SK-N-SH (cell line): ENCODE results near the gene EPHA6. TPM values are rescaled to one million over a fixed set of nuclear protein-coding genes. Genes with fewer than 3 reads are reported as not detected.

ENCODE experiments used
- CTCF ChIA-PET: fragments of 300-600, 350-600 bp; formaldehyde crosslinking; extraction: SDS; loops from one replicate; lab custom pipeline; 2021; lab: Yijun Ruan, JAX
- POLR2A ChIA-PET: fragments of 350-600 bp; sonication (Branson Sonifier 250); formaldehyde crosslinking; extraction: SDS; loops from one replicate; lab custom pipeline; 2020; ENCODE audit warnings: antibody characterized with exemption, inconsistent platforms; lab: Yijun Ruan, JAX
- DNase-seq: peaks from one replicate; pipeline ENCODE4 v3.0.0; 2012
- H2AFZ ChIP-seq: fragments of 200-600 bp; sonication (generic); 2 replicates; pipeline ENCODE4 v1.8.1; 2016; ENCODE audit warnings: antibody characterized with exemption, mild to moderate bottlenecking, low read depth
- H3F3A ChIP-seq: fragments of 200-600 bp; sonication (generic); replicated peaks from 2 replicates; pipeline ENCODE3; 2016; ENCODE audit warnings: antibody characterized with exemption, mild to moderate bottlenecking; ENCODE audit not compliant: insufficient read depth
- H3K27ac ChIP-seq, 2 experiments: fragments of 200-500 bp in 1 of 2; fragments of 200-600 bp in 1 of 2; sonication (Bioruptor generic) in 1 of 2; sonication (generic), shearing (Covaris generic) in 1 of 2; 2 replicates each; pipeline versions ENCODE4 v1.5.1 to v1.6.1; 2014 to 2016; ENCODE audit warnings: low read depth in 2 of 2, inconsistent platforms in 1 of 2, low read length in 1 of 2, mild to moderate bottlenecking in 1 of 2, mixed read lengths in 1 of 2
- H3K27me3 ChIP-seq: fragments of 200-600 bp; sonication (generic), shearing (Covaris generic); 2 replicates; pipeline ENCODE4 v1.6.1; 2016; ENCODE audit warnings: mixed run types; ENCODE audit not compliant: insufficient read depth
- H3K36me3 ChIP-seq, 2 experiments: fragments of 200-500 bp in 1 of 2; fragments of 200-600 bp in 1 of 2; sonication (Bioruptor generic) in 1 of 2; sonication (generic) in 1 of 2; replicated peaks in 1 of 2; 2 replicates each; pipeline versions ENCODE3 to v1.5.1; 2014 to 2016; ENCODE audit warnings: low read length in 1 of 2, mild to moderate bottlenecking in 1 of 2; ENCODE audit not compliant: insufficient read depth in 2 of 2, control insufficient read depth in 1 of 2
- H3K4me1 ChIP-seq, 2 experiments: fragments of 200-500 bp in 1 of 2; fragments of 200-600 bp in 1 of 2; sonication (Bioruptor generic) in 1 of 2; sonication (generic), shearing (Covaris generic) in 1 of 2; 2 replicates each; pipeline versions ENCODE4 v1.5.1 to v1.6.1; 2014 to 2016; ENCODE audit warnings: low read depth in 1 of 2, low read length in 1 of 2, mixed run types in 1 of 2; ENCODE audit not compliant: insufficient read depth in 2 of 2, control insufficient read depth in 1 of 2
- H3K4me2 ChIP-seq: fragments of 200-600 bp; sonication (generic), shearing (Covaris generic); 2 replicates; pipeline ENCODE4 v1.6.1; 2017; ENCODE audit warnings: mixed run types
- H3K4me3 ChIP-seq, 2 experiments: fragments of 200-500 bp in 1 of 2; fragments of 200-600 bp in 1 of 2; sonication (Bioruptor generic) in 1 of 2; sonication (generic), shearing (Covaris generic) in 1 of 2; 2 replicates each; pipeline versions ENCODE4 v1.5.1 to v1.8.1; 2014 to 2016; ENCODE audit warnings: low read depth in 2 of 2, inconsistent platforms in 1 of 2, low read length in 1 of 2, mild to moderate bottlenecking in 1 of 2, mixed read lengths in 1 of 2, moderate library complexity in 1 of 2
- H3K79me2 ChIP-seq: fragments of 200-600 bp; sonication (generic); 2 replicates; pipeline ENCODE4 v1.8.1; 2017; ENCODE audit warnings: mild to moderate bottlenecking; ENCODE audit not compliant: insufficient read depth
- H3K9ac ChIP-seq: fragments of 200-600 bp; sonication (generic); 2 replicates; pipeline ENCODE4 v1.6.1; 2017; ENCODE audit warnings: mixed run types
- H3K9me2 ChIP-seq: fragments of 200-600 bp; sonication (generic); 2 replicates; pipeline ENCODE4 v1.6.1; 2017; ENCODE audit warnings: mixed run types
- H3K9me3 ChIP-seq: fragments of 200-600 bp; sonication (generic); 2 replicates; pipeline ENCODE4 v1.6.1; 2017; ENCODE audit warnings: mixed run types, mild to moderate bottlenecking, moderate library complexity
- H4K20me1 ChIP-seq: fragments of 200-600 bp; sonication (generic); 2 replicates; pipeline ENCODE4 v1.6.1; 2017; ENCODE audit warnings: mild to moderate bottlenecking, mixed run types; ENCODE audit not compliant: insufficient read depth
- EP300 ChIP-seq, 2 experiments: IDR thresholded peaks; 2 replicates each; pipeline versions ENCODE4 v1.4.0 to v1.6.1; 2012; ENCODE audit warnings: borderline replicate concordance in 1 of 2, low read depth in 1 of 2, low read length in 1 of 2
- EZH2phosphoT487 ChIP-seq: fragments of 200-600 bp; sonication (generic); IDR thresholded peaks from 2 replicates; pipeline ENCODE4 v1.6.1; 2017; ENCODE audit warnings: low read depth, mixed run types, mild to moderate bottlenecking, antibody characterized with exemption, moderate library complexity, borderline replicate concordance
- FOSL2 ChIP-seq: IDR thresholded peaks from 2 replicates; pipeline ENCODE4 v1.4.0; 2012; ENCODE audit warnings: low read depth, mild to moderate bottlenecking, moderate library complexity, borderline replicate concordance
- GABPA ChIP-seq: IDR thresholded peaks from 2 replicates; pipeline ENCODE4 v1.4.0; 2012; ENCODE audit warnings: low read depth, mild to moderate bottlenecking
- GATA2 ChIP-seq: sonication (generic); formaldehyde crosslinking; IDR thresholded peaks from 2 replicates; pipeline ENCODE4 v1.5.0; 2020; ENCODE audit warnings: mild to moderate bottlenecking, missing genetic modification reagents
- MXI1 ChIP-seq: IDR thresholded peaks from 2 replicates; pipeline ENCODE4 v1.6.1; 2012; ENCODE audit warnings: mild to moderate bottlenecking, low read depth, low read length, improper control_type of control experiment
- NFIC ChIP-seq: IDR thresholded peaks from 2 replicates; pipeline ENCODE4 v1.4.0; 2012; ENCODE audit warnings: borderline replicate concordance
- NRF1 ChIP-seq: IDR thresholded peaks from 2 replicates; pipeline ENCODE4 v1.6.1; 2012; ENCODE audit warnings: low read depth, mild to moderate bottlenecking, low read length
- PBX3 ChIP-seq: IDR thresholded peaks from 2 replicates; pipeline ENCODE4; 2012
- RAD21 ChIP-seq: IDR thresholded peaks from 2 replicates; pipeline ENCODE4 v1.6.1; 2012; ENCODE audit warnings: mild to moderate bottlenecking, low read length
- RCOR1 ChIP-seq: fragments of 150-350 bp; IDR thresholded peaks from 2 replicates; pipeline ENCODE4 v1.6.1; 2017; ENCODE audit warnings: antibody characterized with exemption, low read length
- RFX5 ChIP-seq: IDR thresholded peaks from 2 replicates; pipeline ENCODE4 v1.6.1; 2012; ENCODE audit warnings: mild to moderate bottlenecking, improper control_type of control experiment, low read length
- SMC3 ChIP-seq: IDR thresholded peaks from 2 replicates; pipeline ENCODE4 v1.6.1; 2012; ENCODE audit warnings: low read depth, low read length, improper control_type of control experiment
- TCF12 ChIP-seq: IDR thresholded peaks from 2 replicates; pipeline ENCODE4 v1.4.0; 2012
- USF1 ChIP-seq: IDR thresholded peaks from 2 replicates; pipeline ENCODE4 v1.4.0; 2012; ENCODE audit warnings: low read depth, borderline replicate concordance
- USF2 ChIP-seq: fragments of 150-350 bp; IDR thresholded peaks from 2 replicates; pipeline ENCODE4 v1.6.1; 2017; ENCODE audit warnings: antibody characterized with exemption, low read length, low read depth, borderline replicate concordance
- ZBTB33 ChIP-seq: IDR thresholded peaks from 2 replicates; pipeline ENCODE4 v1.4.0; 2012; ENCODE audit warnings: low read depth, borderline replicate concordance
- WGBS: methylation state at CpG from one replicate; pipeline ENCODE4 v1.1.6; 2017; ENCODE audit warnings: low lambda C conversion rate; 5-methylcytosine and 5-hydroxymethylcytosine counted together
- polyA plus RNA-seq, 3 experiments: library from polyadenylated mRNA; depleted of rRNA; stranded (reverse); fragments of >200 nt; gene quantifications; 2 replicates each; pipeline ENCODE4 v1.2.3, GENCODE V29; 2012
- TF ChIP-seq, protein P1 (sequence below): IDR thresholded peaks from 2 replicates; pipeline ENCODE4 v1.4.0; 2012; ENCODE audit warnings: low read depth

The EPHA6 gene
- polyA plus RNA-seq, 1 of the 3 experiments (the other 2 are of a cell fraction): not detected

DNA sequence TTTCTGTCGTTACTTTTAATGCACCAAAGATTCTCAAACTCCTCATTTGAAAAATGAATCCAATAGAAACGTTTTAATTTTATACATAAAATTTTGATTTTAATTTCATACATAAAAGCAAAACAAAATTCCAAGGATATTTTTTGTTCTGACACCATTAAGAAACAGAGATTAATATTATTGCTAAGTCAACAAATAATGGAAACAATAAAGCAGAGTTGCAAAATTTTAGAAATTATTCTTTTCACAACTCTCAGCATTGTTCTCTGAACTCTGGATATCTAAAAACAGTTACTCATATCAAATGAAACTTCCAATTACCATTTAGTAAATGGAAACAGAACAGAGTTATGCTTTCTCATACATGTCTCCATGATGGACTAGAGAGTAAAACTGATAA is 260.2 kb downstream of the EPHA6 start:
- Histone ChIP-seq H3F3A (no peaks in the 10 kb centered on the region), H3K4me2 (no peak overlapping the region), H2AFZ (no peak overlapping the region), H3K79me2 (no peaks in the 10 kb centered on the region), H4K20me1 (no peaks in the 10 kb centered on the region), H3K9me3 (no peaks in the 10 kb centered on the region), H3K36me3 (no peaks in the 10 kb centered on the region), H3K27ac (no peak overlapping the region)
- POLR2A ChIA-PET: no interaction called here
- TF ChIP-seq MXI1 (no peak), RCOR1 (no peak), GATA2 (CRISPR knock-in tag) (no peak), RAD21 (no peak), GABPA (no peak), ZBTB33 (no peak), PBX3 (no peak), USF1 (no peak), SMC3 (no peak), EZH2phosphoT487 (no peak), FOSL2 (no peak), NFIC (no peak), EP300 (IDR thresholded peaks at IDR 0.05; ENCODE audit: borderline replicate concordance in 1 of 2, low read depth in 1 of 2, low read length in 1 of 2) (no peak), RFX5 (no peak), NRF1 (no peak), TCF12 (no peak), USF2 (no peak)
- TF ChIP-seq, protein P1, sequence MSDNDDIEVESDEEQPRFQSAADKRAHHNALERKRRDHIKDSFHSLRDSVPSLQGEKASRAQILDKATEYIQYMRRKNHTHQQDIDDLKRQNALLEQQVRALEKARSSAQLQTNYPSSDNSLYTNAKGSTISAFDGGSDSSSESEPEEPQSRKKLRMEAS: no peak
- TF ChIP-seq, all 33 proteins: peak for 0
- Histone ChIP-seq H3K9ac (no peak overlapping the region), H3K4me3 (no peak overlapping the region), H3K4me1 (no peaks in the 10 kb centered on the region), H3K9me2 (no peaks in the 10 kb centered on the region), H3K27me3 (no peaks in the 10 kb centered on the region)
- WGBS: 6% methylated on average over 2 of the region's 2 CpGs
- CTCF ChIA-PET: no interaction called here
- DNase-seq: no peak
